ENCODE results near the gene IPO8.

Gene IPO8

GRCh38 chr12:30582943-30583342 lies 112.7 kb downstream of the IPO8 start:
- H3K27ac ChIP-seq: no peak overlapping the region
- TF ChIP-seq CTCF (conservative IDR thresholded peaks at IDR 0.05) (no peak), ZFX (IDR thresholded peaks at IDR 0.05) (no peak)

GRCh38 chr12:30580344-30580743 lies 115.3 kb downstream of the IPO8 start:
- TF ChIP-seq ZFX (IDR thresholded peaks at IDR 0.05) (no peak), CTCF (conservative IDR thresholded peaks at IDR 0.05) (no peak)
- H3K27ac ChIP-seq: no peak overlapping the region

Data from C4-2B (cell line).